Stimulated activated CD4-positive, alpha-beta T cell treated with anti-CD3 and anti-CD28 coated beads, Interleukin-1b, Interleukin-23, amount 100 ng/mL, for 4 hours (primary cell): ENCODE results near the gene CCL26.

Experiments used
- DNase-seq, 2 donors: peaks; one replicate each; pipeline ENCODE4 v3.0.0-alpha.2; 2020; ENCODE audit warnings: low read depth in 2 of 2

The CCL26 gene, protein sequence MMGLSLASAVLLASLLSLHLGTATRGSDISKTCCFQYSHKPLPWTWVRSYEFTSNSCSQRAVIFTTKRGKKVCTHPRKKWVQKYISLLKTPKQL

DNA sequence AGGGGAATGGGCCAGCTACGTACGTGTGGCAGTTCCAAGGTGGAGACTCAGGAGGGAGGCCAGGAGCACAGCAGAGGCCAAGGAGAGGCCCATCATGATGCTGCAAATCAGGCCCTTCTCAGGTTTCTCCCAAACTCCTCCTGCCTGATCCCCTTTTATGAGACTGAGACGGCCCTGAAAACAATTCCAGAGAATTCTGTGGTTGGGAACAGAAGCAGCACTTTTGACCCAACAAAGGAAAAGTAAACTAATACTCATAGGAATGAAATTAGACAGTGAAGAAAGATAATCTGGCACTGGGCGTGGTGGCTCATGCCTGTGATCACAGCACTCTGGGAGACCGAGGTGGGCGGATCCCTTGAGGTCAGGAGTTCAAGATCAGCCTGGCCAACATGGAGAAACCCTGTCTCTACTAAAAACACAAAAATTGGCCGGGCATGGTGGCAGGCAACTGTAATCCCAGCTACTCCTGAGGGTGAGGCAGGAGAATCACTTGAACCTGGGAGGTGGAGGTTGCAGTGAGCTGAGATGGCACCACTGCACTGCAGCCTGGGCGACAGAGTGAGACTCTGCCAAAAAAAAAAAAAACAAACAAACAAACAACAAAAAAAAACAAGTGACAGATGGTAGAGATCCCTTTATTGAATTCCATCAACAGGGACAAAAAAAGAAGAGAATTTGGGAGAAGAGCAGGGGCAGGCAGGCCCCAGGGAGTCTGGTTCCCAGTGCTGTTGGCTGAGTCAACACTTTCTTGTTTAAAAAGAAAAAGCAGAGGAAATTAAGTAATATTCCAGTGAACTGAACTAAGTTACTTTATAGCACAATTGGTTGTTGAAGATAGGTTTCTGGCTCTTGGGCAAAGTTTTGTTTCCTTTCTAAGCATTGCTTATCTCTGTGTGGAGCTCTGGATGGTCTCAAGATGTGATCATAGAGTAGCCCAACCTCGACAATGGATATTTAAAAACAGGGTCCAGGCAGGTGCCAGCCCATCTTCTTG is at the start of gene CCL26:
CCL26 (minus strand) TSS at position 131 of the 997 bp plus-strand sequence; CDS start at position 96, 35 bp downstream.
- no peak for DNase-seq

DNA sequence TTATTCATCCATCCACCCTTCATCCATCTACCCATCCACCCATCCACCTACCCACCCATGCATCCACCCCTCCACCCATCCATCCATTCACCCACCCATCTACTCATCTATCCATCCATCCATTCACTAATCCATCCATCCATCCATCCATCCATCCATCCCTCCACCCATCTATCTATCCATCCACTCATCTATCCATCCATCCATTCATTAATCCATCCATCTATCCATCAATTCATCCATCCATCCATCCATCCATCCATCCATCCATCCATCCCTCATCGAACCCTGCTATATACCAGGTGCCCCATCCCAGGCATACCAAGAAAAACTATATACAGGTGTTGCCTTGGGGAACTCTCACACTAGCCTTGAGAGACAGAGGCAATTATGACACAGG is 48.7 kb upstream of the CCL26 start:
- DNase-seq = no peak

DNA sequence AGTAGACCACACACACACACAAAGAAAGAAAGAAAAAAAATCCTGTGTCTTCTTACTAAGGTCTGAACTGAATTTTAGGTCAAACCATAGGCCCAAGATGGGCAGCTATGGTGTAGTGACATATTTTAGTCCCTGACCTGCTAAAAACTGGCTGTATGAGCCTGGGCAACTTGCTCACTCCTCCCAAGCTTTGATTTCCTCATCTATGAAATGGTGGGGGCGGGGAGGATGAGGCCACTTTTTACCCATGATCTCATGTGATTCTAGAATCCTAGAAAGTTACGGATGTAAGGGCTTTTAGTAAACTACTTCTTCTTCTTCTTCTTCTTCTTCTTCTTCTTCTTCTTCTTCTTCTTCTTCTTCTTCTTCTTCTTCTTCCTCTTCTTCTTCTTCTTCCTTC is 47.7 kb upstream of the CCL26 start:
- no peak for DNase-seq

DNA sequence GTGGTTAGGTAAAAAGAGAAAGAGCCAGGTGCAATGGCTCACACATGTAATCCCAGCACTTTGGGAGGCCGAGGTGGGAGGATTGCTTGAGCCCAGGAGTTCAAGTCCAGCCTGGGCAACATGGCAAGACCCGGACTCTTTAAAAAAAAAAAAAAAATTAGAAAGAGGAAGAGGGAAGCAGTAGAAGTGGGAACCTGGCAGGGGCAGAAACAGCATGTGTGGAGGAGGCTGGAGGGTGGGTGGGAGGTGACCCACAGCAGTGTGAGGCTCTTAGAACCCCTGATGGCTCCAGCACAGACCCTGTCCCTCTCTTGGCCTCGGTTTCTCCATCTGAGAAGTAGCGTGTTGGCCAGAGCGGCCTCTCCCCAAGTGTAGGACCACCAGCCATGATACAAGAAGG is 46.5 kb upstream of the CCL26 start:
- no peak for DNase-seq

DNA sequence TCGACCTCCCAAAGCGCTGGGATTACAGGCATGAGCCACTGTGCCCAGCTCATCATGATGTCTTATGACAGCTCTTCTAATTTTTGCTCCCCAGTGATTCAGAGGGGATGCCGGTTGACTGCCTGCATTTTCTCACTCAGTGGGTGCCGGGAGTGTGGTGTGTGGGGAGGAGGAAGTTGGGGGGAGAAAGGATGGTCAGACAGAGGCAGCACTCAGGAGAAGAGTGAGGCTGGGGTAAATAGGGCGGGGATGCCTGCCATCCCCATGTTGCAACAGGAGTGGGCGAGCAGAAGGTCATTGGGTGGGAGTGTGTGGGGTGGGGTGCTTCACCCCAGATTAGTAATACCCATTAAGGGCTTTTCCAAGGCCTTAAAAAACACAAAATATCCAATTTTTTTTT is 45.1 kb upstream of the CCL26 start:
- no peak for DNase-seq

DNA sequence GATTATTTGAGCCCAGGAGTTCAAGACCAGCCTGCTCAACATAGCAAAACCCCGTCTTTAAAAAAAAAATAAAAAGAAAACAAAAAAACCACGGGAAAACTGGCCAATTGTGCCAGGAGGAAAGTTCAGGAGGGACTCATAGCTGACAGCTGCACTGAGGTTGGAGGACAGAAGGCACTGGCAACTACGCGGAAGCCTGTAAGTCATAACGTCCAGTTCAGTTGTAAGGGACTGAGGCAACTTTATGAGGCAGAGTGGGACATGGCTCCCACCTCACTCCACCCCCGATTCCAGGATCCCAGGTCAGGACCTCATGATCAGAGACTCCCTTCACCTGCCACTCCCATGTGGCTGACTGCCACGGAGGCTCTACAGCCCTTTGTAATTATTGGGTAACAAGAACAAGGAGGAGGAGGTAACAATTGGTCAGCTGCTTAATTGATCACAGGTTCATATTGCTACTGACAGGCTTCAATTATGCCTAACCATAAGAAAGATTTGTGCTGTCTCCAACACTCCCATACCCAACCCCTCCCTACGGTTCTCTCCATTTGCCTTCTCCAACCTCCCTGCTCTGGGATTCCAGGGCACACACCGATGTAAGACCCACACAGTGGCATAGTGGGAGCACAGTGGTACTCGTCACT is 43.5 kb upstream of the CCL26 start:
- DNase-seq = no peak

DNA sequence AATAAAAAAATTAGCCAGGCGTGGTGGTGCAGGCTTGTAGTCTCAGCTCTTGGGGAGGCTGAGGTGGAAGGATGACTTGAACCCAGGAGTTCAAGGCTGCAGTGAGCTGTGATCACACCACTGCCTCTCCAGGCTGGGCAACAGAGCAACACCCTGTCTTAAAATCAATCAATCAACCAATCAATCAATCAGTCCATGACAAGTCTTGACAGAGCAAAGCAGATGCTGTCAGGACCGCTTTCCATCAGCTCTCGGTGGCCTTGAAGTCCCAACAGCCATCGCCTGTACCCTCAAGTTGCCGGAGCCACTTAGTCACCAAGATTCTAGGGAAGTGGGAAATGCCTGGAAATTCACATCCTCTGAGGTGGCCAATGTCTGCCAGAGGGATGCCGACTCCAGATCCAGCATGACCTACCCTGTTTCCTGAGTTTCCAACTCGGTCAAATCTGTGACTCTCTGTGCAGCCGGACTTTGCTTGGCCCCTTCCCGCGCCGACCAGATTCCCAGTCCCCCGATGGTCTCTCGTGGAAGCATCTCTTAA is 42.5 kb upstream of the CCL26 start:
- DNase-seq = no peak

DNA sequence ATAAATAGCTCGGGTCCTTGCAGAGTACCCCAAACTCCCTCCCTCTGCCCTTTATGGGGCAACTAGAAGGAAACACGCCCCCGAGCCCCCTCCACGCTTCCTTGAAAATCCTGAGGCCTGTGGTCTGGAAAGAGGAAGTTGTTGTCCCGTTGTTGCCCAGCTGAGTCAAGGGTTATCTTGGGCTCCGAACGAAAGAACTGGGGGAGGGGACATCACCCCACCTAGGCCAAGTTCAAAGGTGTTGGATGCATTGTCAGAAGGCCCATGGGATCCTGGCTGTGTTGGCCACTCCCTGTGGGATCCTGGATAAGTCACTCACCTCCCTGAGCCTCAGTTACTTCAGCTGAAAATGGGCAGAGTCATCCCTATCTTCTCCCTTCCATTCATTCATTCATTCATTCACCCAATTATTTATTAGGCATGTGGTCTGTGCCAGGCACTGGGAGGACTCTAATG is 41.8 kb upstream of the CCL26 start, which contains the start of gene CCL24:
CCL24 (minus strand) TSS at position 26 of the 456 bp plus-strand sequence. CDS start 91 bp downstream, outside the sequence.
- DNase-seq = no peak

DNA sequence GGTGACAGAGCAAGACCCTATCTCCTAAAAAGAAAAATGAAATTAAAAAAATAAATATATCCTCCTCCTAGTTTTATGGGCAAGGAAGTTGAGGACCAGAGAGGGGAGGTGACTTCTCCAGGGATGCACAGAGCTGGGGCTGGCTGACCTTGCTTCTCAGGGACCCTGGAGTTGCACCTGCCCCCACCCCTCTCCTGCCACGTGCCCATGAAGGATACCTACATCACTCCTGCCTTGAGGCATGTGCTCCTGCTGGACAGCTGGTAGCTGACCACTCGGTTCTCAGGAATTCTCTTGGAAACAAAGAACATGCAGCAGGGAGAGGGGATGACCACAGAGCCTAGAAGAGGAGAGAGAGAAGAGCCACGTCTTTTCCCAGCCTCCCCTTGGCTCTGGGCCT is 41.1 kb upstream of the CCL26 start:
- no peak for DNase-seq

DNA sequence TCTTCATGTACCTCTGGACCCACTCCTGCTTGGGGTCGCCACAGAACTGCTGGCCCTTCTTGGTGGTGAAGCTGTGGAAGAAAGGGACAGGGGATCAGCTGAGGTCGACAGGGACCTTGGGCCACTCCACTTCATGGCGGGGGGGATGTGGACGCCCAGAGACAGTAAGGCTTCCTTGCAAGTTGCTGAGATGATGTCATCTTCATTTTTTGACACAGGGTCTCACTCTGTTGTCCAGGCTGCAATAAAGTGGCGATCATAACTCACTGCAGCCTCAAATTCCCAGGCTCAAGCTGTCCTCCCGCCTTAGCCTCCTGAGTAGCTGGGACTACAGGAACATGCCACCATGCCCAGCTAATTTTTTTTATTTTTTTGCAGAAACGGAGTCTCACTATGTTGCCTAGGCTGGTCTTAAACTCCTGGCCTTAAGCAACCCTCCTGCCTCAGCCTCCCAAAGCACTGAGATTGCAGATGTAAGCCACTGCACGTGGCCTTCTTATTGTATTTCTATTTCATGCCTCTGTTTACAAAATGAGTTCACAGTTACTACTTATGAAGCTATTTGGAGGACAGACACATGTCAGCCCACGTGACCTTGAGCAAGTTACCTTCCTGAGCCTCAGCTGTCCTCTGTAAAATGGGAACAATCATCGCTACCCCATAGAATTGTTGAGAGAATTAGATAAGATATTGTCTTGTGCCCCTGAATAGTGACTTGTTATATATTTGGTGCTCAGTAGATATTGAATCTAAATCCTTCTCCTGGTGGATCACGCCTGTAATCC is 40.1 kb upstream of the CCL26 start:
- DNase-seq = no peak

DNA sequence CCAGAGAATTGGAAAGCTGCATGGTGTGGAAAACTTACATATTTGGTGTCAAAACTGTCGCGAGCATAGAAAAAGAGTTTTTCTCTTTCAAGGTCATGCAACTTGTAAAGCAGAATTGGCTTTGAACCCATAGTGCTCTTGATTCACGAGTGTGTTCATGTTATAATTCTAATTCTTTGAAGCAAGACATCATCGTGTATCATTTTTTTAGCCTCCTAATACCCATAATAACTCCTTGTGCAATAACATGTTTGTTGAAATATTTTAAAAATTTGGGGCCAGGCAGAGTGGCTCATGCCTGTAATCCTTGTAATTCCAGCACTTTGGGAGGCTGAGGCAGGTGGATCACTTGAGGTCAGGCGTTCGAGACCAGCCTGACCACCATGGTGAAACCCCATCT is 37.4 kb upstream of the CCL26 start:
- no peak for DNase-seq

DNA sequence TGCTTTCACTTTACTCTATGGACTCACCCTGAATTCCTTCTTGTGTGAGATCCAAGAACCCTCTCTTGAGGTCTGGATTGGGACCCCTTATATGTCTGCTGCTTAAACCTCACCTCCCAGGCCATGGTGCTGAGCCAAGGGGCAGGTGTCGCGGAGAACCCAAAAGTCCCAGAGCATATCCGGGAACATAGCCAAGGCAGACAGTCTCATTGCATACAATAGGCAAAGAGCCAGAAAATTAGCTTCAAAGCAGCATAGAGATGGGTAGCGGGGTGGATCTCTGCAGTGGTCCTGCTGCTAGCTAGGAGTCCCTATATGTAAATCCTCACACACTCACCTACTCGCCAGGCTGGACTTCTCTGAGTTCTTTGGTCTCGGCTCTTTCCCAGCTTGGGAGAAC is 36.1 kb upstream of the CCL26 start:
- DNase-seq = no peak

DNA sequence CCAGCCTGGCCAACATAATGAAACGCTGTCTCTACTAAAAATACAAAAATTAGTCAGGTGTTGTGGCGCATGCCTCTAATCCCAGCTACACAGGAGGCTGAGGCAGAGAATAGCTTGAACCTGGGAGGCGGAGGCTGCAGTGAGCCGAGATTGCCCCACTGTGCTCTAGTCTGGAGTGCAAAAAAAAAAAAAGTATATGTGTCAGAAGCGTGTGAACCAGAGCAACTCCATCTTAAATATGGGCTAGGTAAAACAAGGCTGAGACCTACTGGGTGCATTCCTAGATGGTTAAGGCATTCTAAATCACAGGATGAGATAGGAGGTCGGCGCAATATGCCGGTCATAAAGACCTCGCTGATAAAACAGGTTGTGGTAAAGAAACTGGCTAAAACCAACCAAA is 35.4 kb upstream of the CCL26 start:
- no peak for DNase-seq

DNA sequence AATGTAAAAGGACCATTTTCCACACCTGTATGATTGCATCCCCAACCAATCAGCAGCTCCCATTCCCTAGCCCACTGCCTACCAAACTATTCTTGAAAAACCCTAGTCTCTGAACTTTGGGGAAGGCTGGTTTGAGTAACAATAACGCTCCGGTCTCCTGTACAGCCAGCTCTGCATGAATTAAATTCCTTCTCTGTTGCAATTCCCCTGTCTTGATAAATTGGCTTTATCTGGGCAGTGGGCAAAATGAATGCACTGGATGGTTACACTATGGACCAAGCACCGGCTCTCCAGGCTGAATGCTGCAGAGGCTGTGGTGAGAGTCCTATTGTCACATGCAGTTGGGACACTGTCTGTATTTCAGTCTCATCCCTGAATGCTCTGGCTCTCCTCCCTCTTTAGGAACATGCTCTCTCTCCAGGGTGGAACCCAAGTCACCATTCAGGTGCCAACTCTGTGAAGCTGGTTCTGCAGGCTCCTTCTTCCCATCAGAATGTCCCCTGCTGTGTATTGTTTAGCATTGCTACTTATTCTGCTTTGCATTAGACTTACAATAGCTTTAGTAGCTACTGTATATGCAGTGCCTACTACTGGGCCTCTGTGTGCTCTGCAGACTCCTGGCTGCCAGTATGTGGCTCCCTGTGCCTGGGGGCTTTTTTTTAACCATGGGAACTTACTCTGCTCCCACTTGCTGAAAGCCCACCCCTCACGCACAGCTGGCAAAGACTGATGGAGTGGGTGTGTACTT is 34.7 kb upstream of the CCL26 start:
- no peak for DNase-seq

DNA sequence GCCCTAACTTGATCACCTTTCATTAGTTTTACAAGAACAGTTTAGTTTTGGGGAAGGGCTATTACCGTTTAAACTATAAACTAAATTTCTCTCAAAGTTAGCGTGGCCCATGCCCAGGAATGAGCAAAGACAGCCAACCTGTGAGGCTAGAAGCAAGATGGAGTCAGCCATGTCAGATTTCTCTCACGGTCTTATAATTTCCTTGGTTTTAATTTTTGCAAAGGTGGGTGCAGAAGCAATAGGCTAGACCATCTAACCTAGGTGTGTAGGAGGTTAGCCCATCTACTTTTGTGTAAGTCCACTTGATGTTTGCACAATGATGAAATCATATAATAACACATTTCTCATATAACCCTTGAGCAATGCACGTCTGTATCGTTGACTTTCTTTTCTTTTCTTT is 32.7 kb upstream of the CCL26 start:
- DNase-seq = no peak

DNA sequence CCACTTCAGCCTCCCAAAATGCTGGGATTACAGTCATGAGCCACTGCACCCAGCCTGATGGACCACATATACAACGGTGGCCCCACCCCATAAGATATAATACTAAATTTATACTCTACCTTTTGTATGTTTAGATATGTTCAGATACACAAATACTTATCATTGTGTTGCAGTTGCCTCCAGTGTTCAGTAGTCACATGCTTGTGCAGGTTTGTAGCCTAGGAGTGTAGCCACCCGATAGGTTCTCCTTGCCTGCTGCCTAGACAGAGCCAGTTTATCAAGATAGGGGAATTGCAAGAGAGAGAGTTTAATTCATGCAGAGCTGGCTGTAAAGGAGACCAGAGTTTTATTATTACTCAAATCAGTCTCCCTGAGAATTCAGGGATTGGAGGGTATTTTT is 32.0 kb upstream of the CCL26 start:
- no peak for DNase-seq

DNA sequence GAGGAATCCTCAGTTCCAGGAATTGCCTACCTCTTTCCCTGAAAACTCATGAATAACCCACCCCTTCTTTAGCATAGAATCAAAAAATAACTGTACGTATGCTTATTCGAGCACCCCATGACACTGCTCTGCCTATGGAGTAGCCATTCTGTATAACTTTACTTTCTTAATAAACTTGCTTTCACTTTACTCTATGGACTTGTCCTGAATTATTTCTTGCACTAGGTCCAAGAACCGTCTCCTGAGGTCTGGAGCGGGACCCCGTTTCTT is 30.5 kb upstream of the CCL26 start:
- DNase-seq = no peak

DNA sequence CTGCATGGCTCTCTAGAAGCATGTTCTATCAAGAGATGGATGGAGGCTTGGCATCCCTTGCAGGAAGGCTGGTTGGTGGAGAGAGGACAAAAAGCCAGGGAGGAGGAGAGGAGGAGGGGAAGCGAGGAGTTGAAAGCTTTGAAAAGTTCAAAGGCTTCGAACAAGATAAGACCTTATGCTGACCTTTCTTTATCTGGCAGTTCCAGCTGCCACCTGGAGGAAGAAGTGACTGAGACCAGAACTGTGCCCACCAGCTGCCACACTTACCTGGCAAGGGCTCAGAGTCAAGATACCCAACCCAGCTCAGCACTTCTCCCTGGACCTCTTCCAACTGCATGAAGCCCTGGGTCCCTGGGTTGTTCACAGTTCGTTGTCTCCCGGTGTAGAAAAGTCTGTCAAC is 26.8 kb upstream of the CCL26 start:
- DNase-seq = no peak

DNA sequence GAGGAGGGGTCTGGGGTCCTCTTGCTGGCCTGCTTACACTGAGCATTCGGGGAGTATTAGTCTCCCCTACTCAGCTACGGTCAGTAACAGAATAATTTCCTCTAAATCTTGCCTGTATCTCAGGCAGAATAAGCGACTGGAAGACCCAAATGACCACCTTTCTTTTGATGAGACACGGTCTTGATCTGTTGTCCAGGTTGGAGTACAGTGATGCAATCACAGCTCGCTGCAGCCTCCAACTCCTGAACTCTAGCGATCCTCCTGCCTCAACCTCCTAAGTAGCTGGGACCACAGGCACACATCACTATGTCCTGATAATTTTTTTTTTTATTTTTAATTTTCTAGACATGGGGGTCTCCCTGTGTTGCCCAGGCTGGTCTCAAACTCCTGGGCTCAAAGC is 24.4 kb upstream of the CCL26 start:
- no peak for DNase-seq

DNA sequence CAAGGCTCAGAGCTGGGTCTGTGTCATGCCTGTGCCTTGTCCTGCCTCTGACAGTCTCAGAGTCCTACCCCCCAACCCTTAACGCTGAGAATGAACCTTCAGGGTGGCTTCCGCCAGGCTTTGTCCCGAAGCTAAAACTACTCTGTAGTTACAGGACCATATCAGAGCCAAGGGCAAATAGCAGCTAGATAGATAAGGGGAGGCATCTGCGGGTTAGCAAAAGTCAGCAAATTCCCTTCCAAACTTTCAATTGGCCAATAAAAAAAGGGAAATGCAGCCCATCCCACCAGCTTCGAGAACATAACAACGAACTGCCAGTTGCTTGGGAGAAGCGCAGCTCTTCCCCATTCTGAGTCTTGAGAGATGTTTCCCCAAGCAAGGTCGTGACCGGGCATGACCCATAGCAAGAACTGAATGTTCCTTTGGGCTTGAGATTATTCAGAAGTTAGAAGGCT is 23.8 kb upstream of the CCL26 start:
- no peak for DNase-seq

DNA sequence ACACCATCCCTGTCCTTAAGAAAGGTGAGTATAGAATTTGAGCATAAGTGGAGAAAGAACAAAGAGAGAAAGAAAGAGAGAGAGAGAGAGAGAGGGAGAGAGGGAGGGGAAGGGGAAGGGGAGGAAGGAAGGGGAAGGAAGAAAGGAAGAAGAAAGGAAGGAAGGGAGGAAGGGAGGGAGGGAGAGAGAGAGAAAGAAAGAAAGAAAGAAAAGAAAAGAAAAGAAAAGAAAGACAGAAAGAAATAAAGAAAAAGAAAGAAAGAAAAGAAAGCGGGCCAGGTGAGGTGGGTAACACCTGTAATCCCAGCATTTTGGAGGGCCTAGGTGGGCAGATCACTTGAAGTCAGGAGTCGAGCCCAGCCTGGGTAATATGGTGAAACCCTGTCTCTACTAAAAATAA is 21.7 kb upstream of the CCL26 start:
- DNase-seq = no peak
